Mucosa of gallbladder (tissue), 1 donor: Measurements from ENCODE around the gene PCDHGB4. TPM values are rescaled to one million over a fixed set of nuclear protein-coding genes. Genes with fewer than 3 reads are reported as not detected.
"Not testable (repeated sequence)": the region's sequence is repeated elsewhere in the genome, so short reads cannot be mapped to it uniquely, and the experiment has no call there.

Experiments
- DNase-seq: peaks from one replicate; pipeline ENCODE4 v3.0.0-alpha.2; 2020; ENCODE audit warnings: low spot score
- total RNA-seq: library from RNA; stranded (reverse); gene quantifications from one replicate; pipeline ENCODE4 v1.2.1, GENCODE V29; 2021
- donor health status: DM: no; HTN: no; CAD: no.

The PCDHGB4 gene
- total RNA-seq, 1 donor from 2014 or later, result 5.2 TPM

DNA sequence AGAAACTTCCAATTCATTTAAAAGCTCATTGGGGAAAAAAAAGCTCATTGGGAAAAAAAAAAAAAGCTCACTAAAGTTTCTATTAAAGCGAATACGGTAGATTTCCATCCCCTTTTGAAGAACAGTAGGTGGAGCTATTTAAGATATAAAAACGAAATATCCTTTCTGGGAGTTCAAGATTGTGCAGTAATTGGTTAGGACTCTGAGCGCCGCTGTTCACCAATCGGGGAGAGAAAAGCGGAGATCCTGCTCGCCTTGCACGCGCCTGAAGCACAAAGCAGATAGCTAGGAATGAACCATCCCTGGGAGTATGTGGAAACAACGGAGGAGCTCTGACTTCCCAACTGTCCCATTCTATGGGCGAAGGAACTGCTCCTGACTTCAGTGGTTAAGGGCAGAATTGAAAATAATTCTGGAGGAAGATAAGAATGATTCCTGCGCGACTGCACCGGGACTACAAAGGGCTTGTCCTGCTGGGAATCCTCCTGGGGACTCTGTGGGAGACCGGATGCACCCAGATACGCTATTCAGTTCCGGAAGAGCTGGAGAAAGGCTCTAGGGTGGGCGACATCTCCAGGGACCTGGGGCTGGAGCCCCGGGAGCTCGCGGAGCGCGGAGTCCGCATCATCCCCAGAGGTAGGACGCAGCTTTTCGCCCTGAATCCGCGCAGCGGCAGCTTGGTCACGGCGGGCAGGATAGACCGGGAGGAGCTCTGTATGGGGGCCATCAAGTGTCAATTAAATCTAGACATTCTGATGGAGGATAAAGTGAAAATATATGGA, 43.0 kb downstream of the PCDHGB4 start, which contains the start of gene PCDHGA12:
Gene PCDHGA12, plus strand, starts transcription at position 176 of the 782 bp plus-strand sequence. Its CDS starts 253 bp downstream, at position 429.
- DNase-seq, result peak; percentile 57

DNA sequence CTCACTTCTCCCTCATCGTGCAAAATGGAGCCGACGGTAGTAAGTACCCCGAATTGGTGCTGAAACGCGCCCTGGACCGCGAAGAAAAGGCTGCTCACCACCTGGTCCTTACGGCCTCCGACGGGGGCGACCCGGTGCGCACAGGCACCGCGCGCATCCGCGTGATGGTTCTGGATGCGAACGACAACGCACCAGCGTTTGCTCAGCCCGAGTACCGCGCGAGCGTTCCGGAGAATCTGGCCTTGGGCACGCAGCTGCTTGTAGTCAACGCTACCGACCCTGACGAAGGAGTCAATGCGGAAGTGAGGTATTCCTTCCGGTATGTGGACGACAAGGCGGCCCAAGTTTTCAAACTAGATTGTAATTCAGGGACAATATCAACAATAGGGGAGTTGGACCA, 43.8 kb downstream of the PCDHGB4 start:
- DNase-seq, result no peak

DNA sequence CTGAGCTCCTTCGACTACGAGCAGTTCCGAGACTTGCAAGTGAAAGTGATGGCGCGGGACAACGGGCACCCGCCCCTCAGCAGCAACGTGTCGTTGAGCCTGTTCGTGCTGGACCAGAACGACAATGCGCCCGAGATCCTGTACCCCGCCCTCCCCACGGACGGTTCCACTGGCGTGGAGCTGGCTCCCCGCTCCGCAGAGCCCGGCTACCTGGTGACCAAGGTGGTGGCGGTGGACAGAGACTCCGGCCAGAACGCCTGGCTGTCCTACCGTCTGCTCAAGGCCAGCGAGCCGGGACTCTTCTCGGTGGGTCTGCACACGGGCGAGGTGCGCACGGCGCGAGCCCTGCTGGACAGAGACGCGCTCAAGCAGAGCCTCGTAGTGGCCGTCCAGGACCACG, 44.8 kb downstream of the PCDHGB4 start:
- not testable (repeated sequence) for DNase-seq

DNA sequence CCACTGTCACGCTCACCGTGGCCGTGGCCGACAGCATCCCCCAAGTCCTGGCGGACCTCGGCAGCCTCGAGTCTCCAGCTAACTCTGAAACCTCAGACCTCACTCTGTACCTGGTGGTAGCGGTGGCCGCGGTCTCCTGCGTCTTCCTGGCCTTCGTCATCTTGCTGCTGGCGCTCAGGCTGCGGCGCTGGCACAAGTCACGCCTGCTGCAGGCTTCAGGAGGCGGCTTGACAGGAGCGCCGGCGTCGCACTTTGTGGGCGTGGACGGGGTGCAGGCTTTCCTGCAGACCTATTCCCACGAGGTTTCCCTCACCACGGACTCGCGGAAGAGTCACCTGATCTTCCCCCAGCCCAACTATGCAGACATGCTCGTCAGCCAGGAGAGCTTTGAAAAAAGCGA, 45.2 kb downstream of the PCDHGB4 start:
- DNase-seq, result not testable (repeated sequence)

DNA sequence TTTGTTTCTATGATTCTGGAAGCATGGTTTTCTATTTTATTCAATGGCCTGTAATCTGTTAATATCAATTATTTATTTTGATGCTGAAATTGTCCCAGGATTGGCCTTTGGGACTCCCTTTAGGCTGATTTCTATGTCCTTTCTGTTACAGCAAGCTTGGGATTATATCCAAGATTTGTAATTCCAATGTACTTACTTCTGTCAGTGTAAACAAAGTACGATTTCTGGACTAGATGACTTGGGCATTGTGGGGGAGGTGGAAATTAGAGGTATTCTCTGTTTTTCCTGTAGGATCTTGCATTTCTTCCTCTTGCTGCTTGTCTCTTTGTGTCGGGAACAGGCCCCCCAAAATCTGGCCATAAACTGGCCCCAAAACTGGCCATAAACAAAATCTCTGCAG, 46.5 kb downstream of the PCDHGB4 start:
- no peak for DNase-seq

DNA sequence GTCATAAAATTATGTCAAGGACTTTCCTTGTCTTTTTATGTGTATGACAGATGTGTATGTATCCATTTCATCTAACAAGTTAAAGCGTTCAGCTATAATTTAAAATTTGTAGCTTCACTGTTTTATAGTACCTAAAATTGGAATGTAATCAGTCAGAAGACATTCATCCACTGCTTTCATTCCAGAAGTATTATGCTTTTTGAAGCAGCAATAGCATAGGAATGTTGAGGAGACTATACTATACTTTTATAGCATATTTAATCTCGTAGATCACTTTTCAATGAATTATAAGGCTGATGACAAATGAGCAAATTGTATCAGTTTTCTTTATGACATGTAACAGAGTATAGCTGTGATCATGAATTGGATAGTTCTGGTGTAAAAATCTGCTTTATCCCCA, 49.7 kb downstream of the PCDHGB4 start:
- no peak for DNase-seq

DNA sequence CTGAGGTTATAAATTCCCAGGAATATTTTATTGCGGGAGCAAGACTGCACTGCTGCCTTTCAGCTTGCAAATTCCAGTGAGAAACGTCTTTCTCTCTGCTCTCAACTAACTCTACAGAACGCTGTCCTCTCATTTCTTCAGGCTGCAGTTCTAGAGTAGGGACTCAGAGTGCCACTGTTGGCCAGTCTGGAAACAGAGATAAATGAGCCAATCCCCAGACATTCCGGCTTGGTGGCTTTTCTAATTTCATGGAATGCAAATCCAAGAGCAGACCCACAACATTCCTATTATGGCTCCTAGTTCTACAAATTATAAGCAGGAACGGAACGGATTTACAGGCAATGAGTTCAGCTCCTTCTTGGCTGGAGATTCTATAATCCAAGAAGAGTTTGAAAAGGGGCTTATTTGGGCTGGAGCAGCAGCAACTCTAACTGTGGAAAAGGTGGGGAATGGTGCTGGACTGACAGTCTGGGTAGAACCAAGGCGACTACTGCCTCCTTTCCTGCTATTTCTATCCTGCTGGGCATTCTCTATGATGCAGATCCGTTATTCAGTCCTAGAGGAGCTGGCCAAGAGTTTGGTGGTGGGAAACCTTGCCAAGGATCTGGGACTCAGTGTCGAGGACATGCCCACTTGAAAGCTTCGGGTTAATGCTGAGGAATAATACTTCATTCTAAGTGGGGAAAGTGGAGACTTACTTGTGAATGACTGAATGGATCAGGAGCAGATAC, 52.1 kb downstream of the PCDHGB4 start:
- no peak for DNase-seq

Other genes with a start within 250 kb of the PCDHGB4 start
- gene PCDHB6, start 237.6 kb upstream of the PCDHGB4 start, total RNA-seq, result 0.60 TPM
- gene PCDHB7, start 215.1 kb upstream of the PCDHGB4 start, total RNA-seq, result 2.1 TPM
- gene PCDHB8, start 209.9 kb upstream of the PCDHGB4 start, total RNA-seq, result 1.8 TPM
- gene PCDHB16, start 205.3 kb upstream of the PCDHGB4 start, total RNA-seq, result 3.0 TPM
- 2.1 TPM for gene PCDHB9, start 200.5 kb upstream of the PCDHGB4 start, total RNA-seq
- gene PCDHB10, start 195.3 kb upstream of the PCDHGB4 start, total RNA-seq, result 2.5 TPM
- 8.5 TPM for gene PCDHB11, start 188.1 kb upstream of the PCDHGB4 start, total RNA-seq
- gene PCDHB12, start 179.0 kb upstream of the PCDHGB4 start, total RNA-seq, result 3.5 TPM
- gene PCDHB13, start 173.8 kb upstream of the PCDHGB4 start, total RNA-seq, result 8.3 TPM
- gene PCDHB14, start 164.4 kb upstream of the PCDHGB4 start, total RNA-seq, result 9.4 TPM
- 3.6 TPM for gene PCDHB15, start 142.3 kb upstream of the PCDHGB4 start, total RNA-seq
- gene SLC25A2, start 83.6 kb upstream of the PCDHGB4 start, total RNA-seq, result not detected
- 65.2 TPM for gene TAF7, start 66.9 kb upstream of the PCDHGB4 start, total RNA-seq
- gene PCDHGA1, start 57.2 kb upstream of the PCDHGB4 start, total RNA-seq, result 0.72 TPM
- gene PCDHGA2, start 48.9 kb upstream of the PCDHGB4 start, total RNA-seq, result 6.7 TPM
- gene PCDHGA3, start 43.9 kb upstream of the PCDHGB4 start, total RNA-seq, result 4.0 TPM
- gene PCDHGB1, start 37.6 kb upstream of the PCDHGB4 start, total RNA-seq, result 4.6 TPM
- gene PCDHGA4, start 32.7 kb upstream of the PCDHGB4 start, total RNA-seq, result 3.3 TPM
- 5.1 TPM for gene PCDHGB2, start 27.7 kb upstream of the PCDHGB4 start, total RNA-seq
- gene PCDHGA5, start 23.5 kb upstream of the PCDHGB4 start, total RNA-seq, result 3.3 TPM
- 3.0 TPM for gene PCDHGB3, start 17.5 kb upstream of the PCDHGB4 start, total RNA-seq
- 6.6 TPM for gene PCDHGA6, start 13.8 kb upstream of the PCDHGB4 start, total RNA-seq
- gene PCDHGA7, start 5.0 kb upstream of the PCDHGB4 start, total RNA-seq, result 4.5 TPM
- 1.9 TPM for gene PCDHGA8, start 4.9 kb downstream of the PCDHGB4 start, total RNA-seq
- 12.4 TPM for gene PCDHGB5, start 10.2 kb downstream of the PCDHGB4 start, total RNA-seq
- 7.5 TPM for gene PCDHGA9, start 15.1 kb downstream of the PCDHGB4 start, total RNA-seq
- gene PCDHGB6, start 20.3 kb downstream of the PCDHGB4 start, total RNA-seq, result 11.6 TPM
- gene PCDHGA10, start 25.3 kb downstream of the PCDHGB4 start, total RNA-seq, result 6.2 TPM
- 15.5 TPM for gene PCDHGB7, start 30.0 kb downstream of the PCDHGB4 start, total RNA-seq
- 4.2 TPM for gene PCDHGA11, start 33.4 kb downstream of the PCDHGB4 start, total RNA-seq
- 10.2 TPM for gene PCDHGA12, start 42.8 kb downstream of the PCDHGB4 start, total RNA-seq
- 82.4 TPM for gene PCDHGC3, start 88.3 kb downstream of the PCDHGB4 start, total RNA-seq
- gene PCDHGC4, start 97.3 kb downstream of the PCDHGB4 start, total RNA-seq, result 2.6 TPM
- gene PCDHGC5, start 101.4 kb downstream of the PCDHGB4 start, total RNA-seq, result 2.0 TPM
- 85.9 TPM for gene DIAPH1, start 231.3 kb downstream of the PCDHGB4 start, total RNA-seq
- gene HDAC3, start 249.2 kb downstream of the PCDHGB4 start, total RNA-seq, result 43.3 TPM
- 10.2 TPM for gene RELL2, start 249.3 kb downstream of the PCDHGB4 start, total RNA-seq